Sigmoid colon (tissue), 7 donors: ENCODE data around the gene MTAP. TPM values are rescaled to one million over a fixed set of nuclear protein-coding genes. Genes with fewer than 3 reads are reported as not detected.
A peak's percentile ranks its signal among the peaks of the same experiment; 100 is the strongest.

Source experiments
- DNase-seq: peaks from one replicate; pipeline ENCODE4 v3.0.0-alpha.2; 2019
- H3K27ac ChIP-seq, 4 donors: fragments of 200-600 bp; sonication (generic); one replicate each; pipeline ENCODE4 v1.5.1; 2016 to 2019; ENCODE audit warnings: mild to moderate bottlenecking in 1 of 4
- H3K27me3 ChIP-seq, 3 donors: fragments of 200-600 bp; sonication (generic); one replicate each; pipeline ENCODE4 v1.5.1; 2019; ENCODE audit warnings: mild to moderate bottlenecking in 1 of 3
- H3K36me3 ChIP-seq, 4 donors: fragments of 200-600 bp; sonication (generic); one replicate each; pipeline ENCODE4 v1.5.1; 2016 to 2019
- H3K4me1 ChIP-seq, 4 donors: fragments of 200-600 bp; sonication (generic); one replicate each; pipeline ENCODE4 v1.5.1; 2017 to 2019
- H3K4me3 ChIP-seq, 4 donors: fragments of 200-600 bp; sonication (generic); one replicate each; pipeline ENCODE4 v1.5.1; 2017 to 2019; ENCODE audit warnings: mild to moderate bottlenecking in 2 of 4, moderate library complexity in 1 of 4
- H3K9me3 ChIP-seq, 4 donors: fragments of 200-600 bp in 3 of 4; sonication (generic) in 3 of 4; one replicate each; pipeline versions ENCODE4 v1.5.1 to v1.6.1; 2013 to 2019
- CTCF ChIP-seq, 4 experiments: fragments of 450-650 bp in 3 of 4; fragments of 200-600 bp in 1 of 4; IDR thresholded peaks; one replicate each; pipeline ENCODE4 v1.5.1; 2016 to 2019; ENCODE audit warnings: antibody characterized with exemption in 4 of 4, mild to moderate bottlenecking in 3 of 4, moderate library complexity in 2 of 4
- EP300 ChIP-seq, 4 donors: sonication (generic); formaldehyde crosslinking; IDR thresholded peaks; one replicate each; pipeline ENCODE4 v1.6.1; 2017; ENCODE audit warnings: antibody characterized with exemption in 4 of 4
- POLR2A ChIP-seq, 2 donors: fragments of 450-650 bp; IDR thresholded peaks; one replicate each; pipeline ENCODE4 v1.6.1; 2016; ENCODE audit warnings: antibody characterized with exemption in 2 of 2, mild to moderate bottlenecking in 2 of 2, moderate library complexity in 2 of 2
- POLR2AphosphoS5 ChIP-seq, 4 donors: sonication (generic); formaldehyde crosslinking; IDR thresholded peaks; one replicate each; pipeline ENCODE4 v1.6.1; 2017; ENCODE audit warnings: antibody characterized with exemption in 4 of 4
- WGBS, 2 donors: extraction: QIAGEN DNeasy Blood & Tissue Kit; methylation state at CpG; one replicate each; pipeline ENCODE4 v1.1.7; 2013; 5-methylcytosine and 5-hydroxymethylcytosine counted together
- intact Hi-C: fragments of 100-400 bp; cut with DNase I; formaldehyde crosslinking; loops from one replicate; pipeline ENCODE4 v1.15.1; 2023
- polyA plus RNA-seq, 3 donors: library from polyadenylated mRNA; stranded (reverse); fragments of 200-250 nt; gene quantifications; one replicate each; pipeline ENCODE4 v1.2.3, GENCODE V29; 2013
- total RNA-seq, 4 donors: library from RNA; depleted of rRNA; stranded (reverse); fragments of >200 nt; gene quantifications; one replicate each; pipeline ENCODE4 v1.1.0, GENCODE V29; 2016
- donor health status: healthy with polysubstance abuse.
- donor health status: Bipolar disorder and iron deficiency.
- donor health status: healthy.

Gene MTAP
- total and polyA plus RNA-seq, 7 donors: 7.6 to 28.5 (median 19.9) TPM

GRCh38 chr9:21812415-21812814 is 10.0 kb downstream of the MTAP start:
- Histone ChIP-seq H3K4me1 (peaks cover 0 to 31% (median 15%) of the 10 kb centered on the region in 4 donors), H3K36me3 (peaks cover 0 to 36% (median 8%) of the 10 kb centered on the region in 4 donors)

GRCh38 chr9:21812946-21813568 is 10.6 kb downstream of the MTAP start:
- TF ChIP-seq EP300 (IDR thresholded peaks at IDR 0.05) (no peak), CTCF (IDR thresholded peaks at IDR 0.05) (peak; percentile 65 to 79 (median 74)), POLR2AphosphoS5 (IDR thresholded peaks at IDR 0.05) (peak in 1 of 4 donors; percentile 24)
- Histone ChIP-seq H3K27me3 (no peaks in the 10 kb centered on the region), H3K9me3 (no peaks in the 10 kb centered on the region), H3K36me3 (peaks cover 0 to 42% (median 8%) of the 10 kb centered on the region in 4 donors), H3K4me3 (no peak overlapping the region), H3K27ac (peak overlapping the region; percentile 35 to 52 (median 44)), H3K4me1 (peaks cover 0 to 30% (median 15%) of the 10 kb centered on the region in 4 donors)
- intact Hi-C loops: loop anchor here (2.0 to 10.0 kb wide), 3 partner anchors 196 to 640 kb away; partner anchors contain the start of gene CDKN2B
- peak; percentile 80 for DNase-seq
- WGBS, 2 donors: 52 to 71% methylated on average over 5 of the region's 5 CpGs

More at GRCh38 chr9:21812415-21812814, 10.0 kb downstream of the MTAP start:
- peak overlapping the region in 1 of 4 donors; percentile 51 for H3K27ac ChIP-seq
- no peak overlapping the region for H3K4me3 ChIP-seq
- WGBS, 2 donors: 76 to 95% methylated on average over 2 of the region's 2 CpGs
- H3K27me3 ChIP-seq: no peaks in the 10 kb centered on the region
- no peaks in the 10 kb centered on the region for H3K9me3 ChIP-seq
- TF ChIP-seq POLR2A (IDR thresholded peaks at IDR 0.05) (no peak), CTCF (IDR thresholded peaks at IDR 0.05) (no peak), EP300 (IDR thresholded peaks at IDR 0.05) (no peak), POLR2AphosphoS5 (IDR thresholded peaks at IDR 0.05) (no peak)
- intact Hi-C loops: loop anchor here (2.0 to 10.0 kb wide), 3 partner anchors 196 to 640 kb away; partner anchors contain the start of gene CDKN2B
- no peak for DNase-seq

- Histone ChIP-seq H3K36me3 (peaks cover 6 to 46% (median 9%) of the 10 kb centered on the region in 4 donors), H3K4me3 (no peak overlapping the region), H3K27ac (peak overlapping the region; percentile 35 to 52 (median 44)), H3K27me3 (no peaks in the 10 kb centered on the region), H3K9me3 (no peaks in the 10 kb centered on the region), H3K4me1 (peaks cover 0 to 30% (median 15%) of the 10 kb centered on the region in 4 donors)
- WGBS, 2 donors: 55 to 64% methylated on average over 8 of the region's 8 CpGs
- intact Hi-C loops: loop anchor here (1.0 to 10.0 kb wide), 4 partner anchors 195 to 639 kb away; partner anchors contain the start of gene CDKN2B
- TF ChIP-seq POLR2A (IDR thresholded peaks at IDR 0.05) (no peak), EP300 (IDR thresholded peaks at IDR 0.05) (no peak), POLR2AphosphoS5 (IDR thresholded peaks at IDR 0.05) (peak in 1 of 4 donors; percentile 40), CTCF (IDR thresholded peaks at IDR 0.05) (peak; percentile 32 to 75 (median 67))
- DNase-seq: peak; percentile 81
Observed at GRCh38 chr9:21813575-21814473, 11.4 kb downstream of the MTAP start.

- Histone ChIP-seq H3K4me1 (peaks cover 0 to 22% (median 9%) of the 10 kb centered on the region in 4 donors), H3K9me3 (no peaks in the 10 kb centered on the region), H3K27ac (no peak overlapping the region), H3K4me3 (no peak overlapping the region), H3K36me3 (peaks cover 8 to 49% (median 15%) of the 10 kb centered on the region in 4 donors), H3K27me3 (no peaks in the 10 kb centered on the region)
- WGBS, 2 donors: 91 to 96% methylated on average over 3 of the region's 3 CpGs
- intact Hi-C loops: loop anchor here (10.0 kb wide), 1 partner anchor 219 kb away; no protein-coding TSS in a partner anchor
- no peak for DNase-seq
- TF ChIP-seq POLR2AphosphoS5 (IDR thresholded peaks at IDR 0.05) (no peak), CTCF (IDR thresholded peaks at IDR 0.05) (no peak), POLR2A (IDR thresholded peaks at IDR 0.05) (no peak), EP300 (IDR thresholded peaks at IDR 0.05) (no peak)
Observed at GRCh38 chr9:21815643-21816042, 13.2 kb downstream of the MTAP start.
